Measurements from ENCODE around the gene COL23A1. TPM values are rescaled to one million over a fixed set of nuclear protein-coding genes. Genes with fewer than 3 reads are reported as not detected.

Gene COL23A1
- total and polyA plus RNA-seq, 2 of the 13 experiments (the other 11 are each of a cell fraction or from before 2014, with no cell fraction given), result not detected

GRCh38 chr5:178398901-178399700 lies 191.1 kb downstream of the COL23A1 start:
- H3K4me1 ChIP-seq (ENCODE audit: insufficient read depth, low read length), result no peaks in the 10 kb centered on the region
- H3K79me2 ChIP-seq (ENCODE audit: insufficient read depth, low read length), result no peaks in the 10 kb centered on the region
- no peak overlapping the region for H3K4me3 ChIP-seq (replicated peaks in 1 of 3; ENCODE audit: insufficient read depth in 1 of 3, low read depth in 2 of 3, low read length in 3 of 3)
- no TSS peak for BruUV-seq (replicated peaks)
- no peak overlapping the region for H3K27ac ChIP-seq (ENCODE audit: extremely low read length, insufficient read depth, low read length)
- ATAC-seq (no peak), DNase-seq (ENCODE audit: low spot score) (no peak), FAIRE-seq (no peak)
- ChIA-PET POLR2A (no interaction called here), CTCF (ENCODE audit: low intra/inter-chr PET ratio, low total read pairs) (no interaction called here)
- no peaks in the 10 kb centered on the region for H3K36me3 ChIP-seq (replicated peaks in 1 of 2; ENCODE audit: control insufficient read depth in 1 of 2, insufficient read depth in 2 of 2, low read length in 2 of 2)
- no peak for TF ChIP-seq ATF2 (CRISPR knock-in tag; IDR thresholded peaks at IDR 0.05)
- no peak for TF ChIP-seq ZNF225 (CRISPR knock-in tag; IDR thresholded peaks at IDR 0.05)
- TF ChIP-seq ZNF33B (CRISPR knock-in tag; IDR thresholded peaks at IDR 0.05), result no peak
- no peak for TF ChIP-seq EED (CRISPR knock-in tag; IDR thresholded peaks at IDR 0.05)
- no peak for TF ChIP-seq TIGD3 (CRISPR knock-in tag; IDR thresholded peaks at IDR 0.05; ENCODE audit: borderline replicate concordance)
- no peak for TF ChIP-seq KLF9 (CRISPR knock-in tag; IDR thresholded peaks at IDR 0.05; ENCODE audit: low read depth)
- no peak for TF ChIP-seq ZIK1 (CRISPR knock-in tag; IDR thresholded peaks at IDR 0.05; ENCODE audit: borderline replicate concordance, low read depth)
- no peak for TF ChIP-seq ZNF672 (CRISPR knock-in tag; IDR thresholded peaks at IDR 0.05)
- no peak for TF ChIP-seq ZNF574 (CRISPR knock-in tag; IDR thresholded peaks at IDR 0.05)
- TF ChIP-seq ZNF614 (CRISPR knock-in tag; IDR thresholded peaks at IDR 0.05; ENCODE audit: borderline replicate concordance), result no peak
- TF ChIP-seq ZNF121 (CRISPR knock-in tag; IDR thresholded peaks at IDR 0.05), result no peak
- TF ChIP-seq RXRB (CRISPR knock-in tag; IDR thresholded peaks at IDR 0.05; ENCODE audit: borderline replicate concordance), result no peak
- TF ChIP-seq ZSCAN25 (CRISPR knock-in tag; IDR thresholded peaks at IDR 0.05), result no peak
- TF ChIP-seq POGK (CRISPR knock-in tag; conservative IDR thresholded peaks at IDR 0.05), result no peak
- no peak for TF ChIP-seq ZNF274 (CRISPR knock-in tag; IDR thresholded peaks at IDR 0.05)
- H4K20me1 ChIP-seq (ENCODE audit: insufficient read depth, low read length), result no peaks in the 10 kb centered on the region
- intact Hi-C loops (cut with micrococcal nuclease; ENCODE audit: unreplicated experiment) (no loop called here), in situ Hi-C loops (cut with HindIII; ENCODE audit: extremely low pct_ligation_motif_present, low pct_unique_long_range_greater_than_20kb) (no loop called here)
- H3K9ac ChIP-seq (ENCODE audit: insufficient read depth, low read depth, low read length), result no peak overlapping the region
- no peak overlapping the region for H3K4me2 ChIP-seq (ENCODE audit: low read depth, low read length)
- no peaks in the 10 kb centered on the region for H3K9me3 ChIP-seq (ENCODE audit: low read length)
- H2AFZ ChIP-seq (ENCODE audit: low read length), result no peak overlapping the region
- 0% methylated on average over 8 of the region's 15 CpGs for WGBS (ENCODE audit: low lambda C conversion rate)
- H3K27me3 ChIP-seq (ENCODE audit: control insufficient read depth in 1 of 2, insufficient read depth in 2 of 2, low read length in 2 of 2), result peaks cover 0 to 2% of the 10 kb centered on the region in 2 experiments; a peak in 1 of 5 replicates
